Activated CD8-positive, alpha-beta memory T cell treated with anti-CD3 and anti-CD28 coated beads for 24 hours (primary cell): ENCODE measurements around the gene NEB.

Experiments
- DNase-seq: peaks from one replicate; pipeline ENCODE4 v3.0.0-alpha.2; 2020

NEB gene

DNA sequence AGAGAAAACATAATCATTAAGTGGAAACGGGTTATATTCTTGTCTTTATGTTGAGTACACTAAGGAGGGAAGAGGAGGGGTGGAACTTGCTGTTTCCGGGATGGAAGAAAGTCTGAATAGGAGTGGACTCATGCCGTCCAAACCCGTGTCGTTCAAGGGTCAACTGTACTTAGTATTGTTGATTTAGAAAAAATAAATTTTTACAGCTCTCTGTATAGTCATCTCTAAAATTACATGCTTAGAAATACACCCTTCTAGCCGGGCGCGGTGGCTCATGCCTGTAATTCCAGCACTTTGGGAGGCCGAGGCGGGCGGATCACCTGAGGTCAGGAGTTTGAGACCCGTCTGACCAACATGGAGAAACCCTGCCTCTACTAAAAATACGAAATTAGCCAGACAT, 295.1 kb downstream of the NEB start:
- DNase-seq: no peak

- DNase-seq: no peak
Measured at GRCh38 chr2:151438506-151438905, 295.8 kb downstream of the NEB start.

DNA sequence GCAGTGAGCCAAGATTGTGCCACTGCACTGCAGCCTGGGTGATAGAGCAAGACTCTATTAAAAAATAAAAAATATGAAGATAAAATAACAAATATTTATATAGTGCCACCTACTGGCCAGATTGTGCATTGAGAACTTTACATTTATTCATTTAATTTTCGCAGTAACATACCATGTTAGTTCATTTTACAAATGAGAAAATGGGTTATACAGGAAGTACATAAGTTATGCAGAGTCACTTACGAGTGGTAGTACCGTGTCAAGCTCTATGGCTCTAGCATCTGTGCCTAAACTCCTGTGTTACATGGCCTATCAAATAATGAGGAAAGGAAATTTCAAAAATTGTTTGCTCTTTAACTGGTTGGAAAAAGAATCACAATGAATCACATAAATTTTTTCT, 296.6 kb downstream of the NEB start:
- DNase-seq: no peak
